Epithelial cell of proximal tubule (primary cell): ENCODE results near the gene TEF. TPM values are rescaled to one million over a fixed set of nuclear protein-coding genes. Genes with fewer than 3 reads are reported as not detected.

Source experiments
- DNase-seq: peaks from one replicate; pipeline ENCODE4 v3.0.0-alpha.2; 2011; ENCODE audit warnings: low read depth
- H3K4me3 ChIP-seq: 2 replicates; pipeline ENCODE4 v1.5.1; 2011; ENCODE audit warnings: low read depth, mild to moderate bottlenecking, low read length
- CTCF ChIP-seq: conservative IDR thresholded peaks from 2 replicates; pipeline ENCODE4 v1.5.1; 2012; ENCODE audit warnings: low read depth, mild to moderate bottlenecking, low read length
- total RNA-seq: library from RNA; depleted of rRNA; stranded (reverse); fragments of >200 nt; gene quantifications from 2 replicates; pipeline ENCODE4 v1.2.3, GENCODE V29; 2015

Gene TEF
- total RNA-seq, 1 donor from 2014 or later, result 0.81 TPM

- no peak for DNase-seq
- peak overlapping the region; percentile 92 for H3K4me3 ChIP-seq
- no peak for TF ChIP-seq CTCF
These were observed 60.6 kb downstream of the TEF start for GRCh38 chr22:41442240-41442792.

GRCh38 chr22:41444360-41445128 is 62.8 kb downstream of the TEF start:
- no peak for TF ChIP-seq CTCF
- peak overlapping the region; percentile 92 for H3K4me3 ChIP-seq
- DNase-seq, result no peak

- DNase-seq, result no peak
- no peak for TF ChIP-seq CTCF
- peak overlapping the region; percentile 92 for H3K4me3 ChIP-seq
These were observed 63.7 kb downstream of the TEF start for GRCh38 chr22:41445129-41446056.

GRCh38 chr22:41446057-41446501 is 64.3 kb downstream of the TEF start:
- TF ChIP-seq CTCF, result no peak
- peak overlapping the region; percentile 92 for H3K4me3 ChIP-seq
- no peak for DNase-seq

- TF ChIP-seq CTCF, result no peak
- peak within 1 kb of the TSS; percentile 92 for H3K4me3 ChIP-seq
- no peak for DNase-seq
These were observed 65.1 kb downstream of the TEF start, which contains the start of gene TOB2 for GRCh38 chr22:41446639-41447434. TSS of gene TOB2 (minus strand) at chr22:41446801. CDS start at chr22:41437345, 9,456 bp downstream.
